ENCODE measurements around the gene FLT4. TPM values are rescaled to one million over a fixed set of nuclear protein-coding genes. Genes with fewer than 3 reads are reported as not detected.

The FLT4 gene
- total RNA-seq, 1 donor from 2014 or later = 2.0 TPM

- peak overlapping the region; percentile 58 for H3K4me3 Mint-ChIP-seq (ENCODE audit: low read depth)
- no peak overlapping the region for H3K27ac Mint-ChIP-seq
- no peak for DNase-seq (ENCODE audit: low spot score, unreplicated experiment)
- no peaks in the 10 kb centered on the region for H3K36me3 Mint-ChIP-seq (ENCODE audit: insufficient read depth)
- TF ChIP-seq CTCF (IDR thresholded peaks at IDR 0.05; ENCODE audit: unreplicated experiment) = no peak
- H3K27me3 Mint-ChIP-seq = peaks cover 33% of the 10 kb centered on the region
- peaks cover 2% of the 10 kb centered on the region for H3K4me1 Mint-ChIP-seq (ENCODE audit: low read depth)
- no peaks in the 10 kb centered on the region for H3K9me3 Mint-ChIP-seq (ENCODE audit: low read depth)
Observed at GRCh38 chr5:180618487-180618828, 30.9 kb downstream of the FLT4 start.

GRCh38 chr5:180613814-180614188, 35.6 kb downstream of the FLT4 start:
- Mint-ChIP-seq H3K4me3 (ENCODE audit: low read depth) (no peak overlapping the region), H3K27me3 (peaks cover 18% of the 10 kb centered on the region), H3K27ac (peak overlapping the region; percentile 23), H3K9me3 (ENCODE audit: low read depth) (no peaks in the 10 kb centered on the region), H3K4me1 (ENCODE audit: low read depth) (peaks cover 2% of the 10 kb centered on the region), H3K36me3 (ENCODE audit: insufficient read depth) (no peaks in the 10 kb centered on the region)
- TF ChIP-seq CTCF (IDR thresholded peaks at IDR 0.05; ENCODE audit: unreplicated experiment) = no peak
- no peak for DNase-seq (ENCODE audit: low spot score, unreplicated experiment)

GRCh38 chr5:180613188-180613813, 36.1 kb downstream of the FLT4 start:
- TF ChIP-seq CTCF (IDR thresholded peaks at IDR 0.05; ENCODE audit: unreplicated experiment) = no peak
- peaks cover 14% of the 10 kb centered on the region for H3K27me3 Mint-ChIP-seq
- H3K9me3 Mint-ChIP-seq (ENCODE audit: low read depth) = no peaks in the 10 kb centered on the region
- H3K36me3 Mint-ChIP-seq (ENCODE audit: insufficient read depth) = no peaks in the 10 kb centered on the region
- DNase-seq (ENCODE audit: low spot score, unreplicated experiment) = no peak
- peak overlapping the region; percentile 23 for H3K27ac Mint-ChIP-seq
- H3K4me1 Mint-ChIP-seq (ENCODE audit: low read depth) = peaks cover 1% of the 10 kb centered on the region
- H3K4me3 Mint-ChIP-seq (ENCODE audit: low read depth) = no peak overlapping the region

GRCh38 chr5:180612683-180613082, 36.7 kb downstream of the FLT4 start:
- peak overlapping the region; percentile 71 for H3K27ac Mint-ChIP-seq
- no peaks in the 10 kb centered on the region for H3K9me3 Mint-ChIP-seq (ENCODE audit: low read depth)
- TF ChIP-seq CTCF (IDR thresholded peaks at IDR 0.05; ENCODE audit: unreplicated experiment) = no peak
- no peak for DNase-seq (ENCODE audit: low spot score, unreplicated experiment)
- peaks cover 13% of the 10 kb centered on the region for H3K27me3 Mint-ChIP-seq
- H3K4me3 Mint-ChIP-seq (ENCODE audit: low read depth) = no peak overlapping the region
- peaks cover 5% of the 10 kb centered on the region for H3K4me1 Mint-ChIP-seq (ENCODE audit: low read depth)
- H3K36me3 Mint-ChIP-seq (ENCODE audit: insufficient read depth) = no peaks in the 10 kb centered on the region

- no peaks in the 10 kb centered on the region for H3K36me3 Mint-ChIP-seq (ENCODE audit: insufficient read depth)
- H3K9me3 Mint-ChIP-seq (ENCODE audit: low read depth) = no peaks in the 10 kb centered on the region
- no peak for DNase-seq (ENCODE audit: low spot score, unreplicated experiment)
- peaks cover 10% of the 10 kb centered on the region for H3K27me3 Mint-ChIP-seq
- TF ChIP-seq CTCF (IDR thresholded peaks at IDR 0.05; ENCODE audit: unreplicated experiment) = no peak
- H3K4me1 Mint-ChIP-seq (ENCODE audit: low read depth) = peaks cover 5% of the 10 kb centered on the region
- no peak overlapping the region for H3K27ac Mint-ChIP-seq
- no peak overlapping the region for H3K4me3 Mint-ChIP-seq (ENCODE audit: low read depth)
Observed at GRCh38 chr5:180611140-180611850, 38.1 kb downstream of the FLT4 start.

All from progenitor cell of endocrine pancreas (in vitro differentiated cells).